GM23338 (cell line): ENCODE results near the gene APOD.

Source experiments
- CTCF ChIP-seq, 2 experiments: fragments of 200-600 bp in 1 of 2; sonication (generic) in 1 of 2; conservative IDR thresholded peaks; 2 replicates each; pipeline versions ENCODE4 v1.5.1 to v1.6.1; 2016 to 2017; ENCODE audit warnings: antibody characterized with exemption in 2 of 2, low read depth in 2 of 2, mild to moderate bottlenecking in 2 of 2, moderate library complexity in 1 of 2
- EZH2 ChIP-seq: fragments of 200-600 bp; sonication (generic); IDR thresholded peaks from one replicate; pipeline ENCODE4 v1.8.0; 2017; ENCODE audit warnings: antibody characterized with exemption, mild to moderate bottlenecking, low read depth; ENCODE audit not compliant: unreplicated experiment
- EZH2phosphoT487 ChIP-seq: fragments of 200-600 bp; sonication (generic); IDR thresholded peaks from one replicate; pipeline ENCODE4 v1.8.1; 2018; ENCODE audit warnings: antibody characterized with exemption; ENCODE audit not compliant: unreplicated experiment
- POLR2AphosphoS5 ChIP-seq: IDR thresholded peaks from 2 replicates; pipeline ENCODE4 v1.6.1; 2016; ENCODE audit warnings: antibody characterized with exemption, low read depth
- REST ChIP-seq: IDR thresholded peaks from one replicate; pipeline ENCODE4 v1.6.1; 2018; ENCODE audit warnings: antibody characterized with exemption; ENCODE audit not compliant: unreplicated experiment
- STAT1 ChIP-seq: IDR thresholded peaks from one replicate; pipeline ENCODE4 v1.6.1; 2016; ENCODE audit warnings: antibody characterized with exemption; ENCODE audit not compliant: unreplicated experiment
- ZNF331 ChIP-seq: fragments of 250-450 bp; sonication (Bioruptor Pico); IDR thresholded peaks from 2 replicates; pipeline ENCODE4 v1.5.0; 2020; ENCODE audit warnings: low read depth, mild to moderate bottlenecking, moderate library complexity

- TF ChIP-seq ZNF331 (CRISPR knock-in tag) (no peak), EZH2phosphoT487 (no peak), CTCF (conservative IDR thresholded peaks at IDR 0.05; ENCODE audit: low read depth in 2 of 2) (no peak), POLR2AphosphoS5 (no peak), EZH2 (no peak), REST (no peak), STAT1 (no peak)
Measured at GRCh38 chr3:195571361-195571760, 12.4 kb downstream of the APOD start.
